K562 (cell line): ENCODE data around the gene PNMA8C. TPM values are rescaled to one million over a fixed set of nuclear protein-coding genes. Genes with fewer than 3 reads are reported as not detected.

ENCODE experiments used
- ATAC-seq: fragments of 200-7000 bp; cut with Tn5 transposase; 3 replicates; pipeline ENCODE4 v1.9.1; 2020; ENCODE audit warnings: moderate library complexity
- BruUV-seq: library from RNA; stranded (reverse); fragments of 400-500 nt; replicated peaks from 2 replicates; lab custom pipeline; 2021; lab: Mats Ljungman, UMichigan
- CTCF ChIA-PET: fragments of 300-600 bp; formaldehyde crosslinking; extraction: SDS; loops from one replicate; lab custom pipeline; 2021; ENCODE audit warnings: low intra/inter-chr PET ratio; lab: Yijun Ruan, JAX
- POLR2A ChIA-PET: fragments of 300-600, 350-650 bp; sonication (Branson Sonifier 250); formaldehyde crosslinking; extraction: SDS; loops from one replicate; lab custom pipeline; 2021; ENCODE audit warnings: antibody characterized with exemption, inconsistent platforms; lab: Yijun Ruan, JAX
- DNase-seq, 4 experiments: peaks; one replicate each; pipeline versions ENCODE4 v3.0.0 to v3.0.0-alpha.2; 2011 to 2018; ENCODE audit warnings: low spot score in 3 of 4, mixed read lengths in 3 of 4; ENCODE audit errors: extremely low read depth in 1 of 4
- FAIRE-seq: peaks from 2 replicates; lab custom pipeline; 2011; peaks lifted over from hg19 to GRCh38; lab: Jason Lieb, UNC
- H2AFZ ChIP-seq: 2 replicates; pipeline ENCODE4 v1.6.0; 2011; ENCODE audit warnings: low read depth, low read length, control low read depth, inconsistent platforms
- H3K27ac ChIP-seq: fragments of 200-600 bp; 3 replicates; pipeline ENCODE4 v1.8.0; 2011; ENCODE audit warnings: low read depth, mild to moderate bottlenecking, control low read depth, inconsistent platforms, low read length, moderate library complexity, mixed read lengths; ENCODE audit errors: extremely low read depth
- H3K27me3 ChIP-seq, 2 experiments: fragments of 300-600 bp in 1 of 2; 2 replicates in 1 of 2; 3 replicates in 1 of 2; pipeline versions ENCODE4 v1.6.0 to v1.8.0; 2011; ENCODE audit warnings: inconsistent platforms in 2 of 2, low read length in 2 of 2, mild to moderate bottlenecking in 1 of 2, mixed read lengths in 1 of 2, moderate library complexity in 1 of 2; ENCODE audit not compliant: control insufficient read depth in 2 of 2, insufficient read depth in 2 of 2
- H3K36me3 ChIP-seq: fragments of 300-600 bp; 3 replicates; pipeline ENCODE4 v1.8.0; 2011; ENCODE audit warnings: mild to moderate bottlenecking, low read length, inconsistent platforms; ENCODE audit not compliant: control insufficient read depth, insufficient read depth
- H3K4me1 ChIP-seq, 2 experiments: fragments of 200-600 bp in 1 of 2; replicated peaks in 1 of 2; 2 replicates in 1 of 2; 3 replicates in 1 of 2; pipeline versions ENCODE4 v1.5.1 to v1.8.0; 2011; ENCODE audit warnings: inconsistent platforms in 2 of 2, low read length in 2 of 2, mild to moderate bottlenecking in 1 of 2, mixed read lengths in 1 of 2, moderate library complexity in 1 of 2; ENCODE audit not compliant: control insufficient read depth in 2 of 2, insufficient read depth in 2 of 2
- H3K4me2 ChIP-seq: 2 replicates; pipeline ENCODE4 v1.6.1; 2011; ENCODE audit warnings: low read length, control low read depth, inconsistent platforms, mixed read lengths; ENCODE audit not compliant: insufficient read depth
- H3K4me3 ChIP-seq: fragments of 200-600 bp; sonication (generic), shearing (Covaris generic); 2 replicates; pipeline ENCODE4 v1.5.1; 2016; ENCODE audit warnings: control low read depth, inconsistent platforms
- H3K79me2 ChIP-seq: fragments of 200-600 bp; 3 replicates; pipeline ENCODE4 v1.8.0; 2011; ENCODE audit warnings: low read length, inconsistent platforms; ENCODE audit not compliant: control insufficient read depth, insufficient read depth
- H3K9ac ChIP-seq, 2 experiments: 2 replicates each; pipeline versions ENCODE4 v1.6.0 to v1.6.1; 2011; ENCODE audit warnings: low read depth in 2 of 2, low read length in 2 of 2, control low read depth in 1 of 2, inconsistent platforms in 1 of 2, mild to moderate bottlenecking in 1 of 2, mixed read lengths in 1 of 2; ENCODE audit not compliant: insufficient read depth in 1 of 2
- H3K9me1 ChIP-seq: one replicate; pipeline ENCODE4 v1.6.0; 2011; ENCODE audit warnings: inconsistent platforms, mild to moderate bottlenecking, low read length, moderate library complexity; ENCODE audit not compliant: control insufficient read depth, insufficient read depth
- H3K9me3 ChIP-seq: replicated peaks from 2 replicates; pipeline ENCODE4 v1.5.1; 2011; ENCODE audit warnings: low read depth, low read length, inconsistent platforms; ENCODE audit not compliant: control insufficient read depth, insufficient read depth
- H4K20me1 ChIP-seq: replicated peaks from 2 replicates; pipeline ENCODE4 v1.6.1; 2011; ENCODE audit warnings: low read length, inconsistent platforms, mixed read lengths; ENCODE audit not compliant: control insufficient read depth, insufficient read depth
- BCOR ChIP-seq: fragments of 450-650 bp; IDR thresholded peaks from 2 replicates; pipeline ENCODE4 v1.6.1; 2016
- CREB1 ChIP-seq, 2 experiments: sonication (generic) in 1 of 2; formaldehyde crosslinking in 1 of 2; IDR thresholded peaks; 2 replicates each; pipeline versions ENCODE4 v1.6.1 to v1.8.0; 2012 to 2022; ENCODE audit warnings: inconsistent platforms in 1 of 2, mild to moderate bottlenecking in 1 of 2, missing genetic modification reagents in 1 of 2, moderate library complexity in 1 of 2
- CXXC5 ChIP-seq: fragments of 250-450 bp; sonication (Bioruptor Pico); IDR thresholded peaks from 2 replicates; pipeline ENCODE4 v1.8.0; 2022; ENCODE audit warnings: inconsistent platforms, mild to moderate bottlenecking, moderate library complexity
- IRF2 ChIP-seq: sonication (generic); formaldehyde crosslinking; IDR thresholded peaks from 2 replicates; pipeline ENCODE4 v1.8.1; 2022; ENCODE audit warnings: mild to moderate bottlenecking, missing genetic modification reagents
- PHF8 ChIP-seq: fragments of 200-600 bp; sonication (generic); IDR thresholded peaks from 2 replicates; pipeline ENCODE4 v1.6.1; 2012; ENCODE audit warnings: mixed run types, mild to moderate bottlenecking, inconsistent platforms, low read length, moderate library complexity, borderline replicate concordance
- PURB ChIP-seq: sonication (generic); formaldehyde crosslinking; IDR thresholded peaks from 2 replicates; pipeline ENCODE4 v1.9.0; 2021; ENCODE audit warnings: low read depth, mild to moderate bottlenecking, missing genetic modification reagents
- SNIP1 ChIP-seq: fragments of 450-650 bp; IDR thresholded peaks from 2 replicates; pipeline ENCODE4 v1.7.1; 2017; ENCODE audit warnings: low read depth, mild to moderate bottlenecking
- SNRNP70 ChIP-seq: fragments of 200-400 bp; formaldehyde crosslinking; optimal IDR thresholded peaks from 2 replicates; pipeline ENCODE3; 2017; ENCODE audit warnings: low read depth, low read length
- SP1 ChIP-seq: sonication (generic); formaldehyde crosslinking; IDR thresholded peaks from 2 replicates; pipeline ENCODE4 v1.8.1; 2022; ENCODE audit warnings: mild to moderate bottlenecking, missing genetic modification reagents
- ZNF232 ChIP-seq: sonication (generic); formaldehyde crosslinking; IDR thresholded peaks from 2 replicates; pipeline ENCODE4 v1.8.0; 2022; ENCODE audit warnings: mild to moderate bottlenecking, missing genetic modification reagents
- ZNF561 ChIP-seq: fragments of 450-650 bp; formaldehyde crosslinking; conservative IDR thresholded peaks from 2 replicates; pipeline ENCODE4 v1.4.0; 2020; ENCODE audit warnings: mild to moderate bottlenecking, moderate library complexity
- WGBS: fragments of 100-300 bp; shearing (Covaris generic); methylation state at CpG from one replicate; pipeline ENCODE4 v1.1.6; 2016; ENCODE audit warnings: low coverage, mixed read lengths; ENCODE audit not compliant: insufficient coverage; ENCODE audit errors: missing lambda C conversion rate; 5-methylcytosine and 5-hydroxymethylcytosine counted together
- in situ Hi-C: fragments of 300-500 bp; cut with MboI; formaldehyde crosslinking; loops from 4 replicates; pipeline ENCODE4 v1.15.0; 2018; ENCODE audit warnings: inconsistent platforms, mixed read lengths
- intact Hi-C: fragments of 100-400 bp; cut with micrococcal nuclease; formaldehyde crosslinking; loops from 2 replicates; pipeline ENCODE4 v1.14.2; 2022
- polyA plus RNA-seq, 8 experiments: library from polyadenylated mRNA; depleted of rRNA in 4 of 8; stranded (reverse) in 5 of 8; unstranded in 3 of 8; fragments of >200 nt; fragmentation: Nextera tagmentation in 2 of 8; fragmentation: Illumina TruSeq in 1 of 8; extraction: Ambion mirVana in 2 of 8; extraction: Trizol in 1 of 8; gene quantifications; 2 replicates each; pipeline versions ENCODE4 v1.2.1 to v1.2.3, GENCODE V29; 2011 to 2014; ENCODE audit warnings: inconsistent platforms in 1 of 8, missing spikeins in 1 of 8
- total RNA-seq, 7 experiments: library from RNA; depleted of rRNA in 6 of 7; stranded (reverse); fragments of >200 nt in 6 of 7; fragmentation: Illumina TruSeq in 2 of 7; extraction: Trizol in 2 of 7; gene quantifications; 2 replicates each; pipeline versions ENCODE4 v1.2.1 to v1.2.3, GENCODE V29; 2011 to 2021; ENCODE audit warnings: low replicate concordance in 1 of 7
- TF ChIP-seq, protein P1 (sequence below): fragments of 250-450 bp; sonication (Bioruptor Pico); IDR thresholded peaks from 2 replicates; pipeline ENCODE4 v1.4.0; 2020; ENCODE audit warnings: mild to moderate bottlenecking, moderate library complexity
- TF ChIP-seq, protein P2 (sequence below): fragments of 250-450 bp; sonication (Bioruptor Pico); IDR thresholded peaks from 2 replicates; pipeline ENCODE4 v1.4.0; 2020; ENCODE audit warnings: borderline replicate concordance
- TF ChIP-seq, protein P3 (sequence below): IDR thresholded peaks from 2 replicates; pipeline ENCODE4 v1.6.1; 2016; ENCODE audit warnings: missing genetic modification characterization, missing compliant biosample characterization
- TF ChIP-seq, protein P4 (sequence below): fragments of 250-450 bp; sonication (Bioruptor Pico); IDR thresholded peaks from 2 replicates; pipeline ENCODE4 v1.5.0; 2021

Gene PNMA8C
- total and polyA plus RNA-seq, 9 of the 15 experiments (the other 6 are each of a cell fraction or from before 2014, with no cell fraction given), result 0.04 to 0.05 (median 0.05) TPM; not detected in 6

DNA sequence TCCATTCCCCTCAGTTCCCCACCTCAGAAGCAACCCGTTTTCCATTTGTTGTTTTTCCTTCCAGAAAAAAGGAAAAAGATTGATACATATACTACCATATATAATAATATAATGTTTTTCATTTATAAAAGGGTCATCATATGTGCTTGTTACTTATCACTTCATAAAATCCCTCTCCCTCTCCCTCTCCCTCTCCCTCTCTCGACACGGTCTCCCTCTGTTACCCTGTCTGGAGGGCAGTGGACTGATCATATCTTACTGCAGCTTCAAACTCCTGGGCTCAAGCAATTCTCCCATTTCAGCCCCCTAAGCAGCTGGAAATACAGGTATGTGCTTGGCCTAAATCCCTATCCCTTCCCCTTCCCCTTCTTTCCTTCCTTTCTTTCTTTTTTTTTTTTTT lies 25.5 kb upstream of the PNMA8C start:
- in situ Hi-C loops, result no loop called here
- H3K4me1 ChIP-seq, result no peaks in the 10 kb centered on the region

More for the DNA sequence above, 25.5 kb upstream of the PNMA8C start:
- DNase-seq (no peak), FAIRE-seq (no peak), ATAC-seq (no peak)
- Histone ChIP-seq H3K9ac (no peak overlapping the region), H3K36me3 (no peaks in the 10 kb centered on the region), H2AFZ (no peak overlapping the region), H3K27me3 (peaks cover 11 to 13% of the 10 kb centered on the region in 2 experiments; a peak in 4 of 5 replicates), H3K79me2 (no peaks in the 10 kb centered on the region), H3K27ac (no peak overlapping the region), H3K4me3 (no peak overlapping the region), H3K9me3 (peaks cover 2% of the 10 kb centered on the region), H4K20me1 (no peaks in the 10 kb centered on the region), H3K4me2 (no peak overlapping the region), H3K9me1 (no peaks in the 10 kb centered on the region)
- POLR2A ChIA-PET, result no interaction called here
- CTCF ChIA-PET, result no interaction called here
- TF ChIP-seq SP1 (CRISPR knock-in tag) (no peak), BCOR (no peak), CXXC5 (CRISPR knock-in tag) (no peak), ZNF561 (CRISPR knock-in tag) (no peak), CREB1 (IDR thresholded peaks at IDR 0.05) (no peak), CREB1 (CRISPR knock-in tag; IDR thresholded peaks at IDR 0.05) (no peak), ZNF232 (CRISPR knock-in tag) (no peak), SNRNP70 (no peak), SNIP1 (no peak), IRF2 (CRISPR knock-in tag) (no peak), PURB (CRISPR knock-in tag) (no peak), PHF8 (no peak)
- TF ChIP-seq, protein P1, sequence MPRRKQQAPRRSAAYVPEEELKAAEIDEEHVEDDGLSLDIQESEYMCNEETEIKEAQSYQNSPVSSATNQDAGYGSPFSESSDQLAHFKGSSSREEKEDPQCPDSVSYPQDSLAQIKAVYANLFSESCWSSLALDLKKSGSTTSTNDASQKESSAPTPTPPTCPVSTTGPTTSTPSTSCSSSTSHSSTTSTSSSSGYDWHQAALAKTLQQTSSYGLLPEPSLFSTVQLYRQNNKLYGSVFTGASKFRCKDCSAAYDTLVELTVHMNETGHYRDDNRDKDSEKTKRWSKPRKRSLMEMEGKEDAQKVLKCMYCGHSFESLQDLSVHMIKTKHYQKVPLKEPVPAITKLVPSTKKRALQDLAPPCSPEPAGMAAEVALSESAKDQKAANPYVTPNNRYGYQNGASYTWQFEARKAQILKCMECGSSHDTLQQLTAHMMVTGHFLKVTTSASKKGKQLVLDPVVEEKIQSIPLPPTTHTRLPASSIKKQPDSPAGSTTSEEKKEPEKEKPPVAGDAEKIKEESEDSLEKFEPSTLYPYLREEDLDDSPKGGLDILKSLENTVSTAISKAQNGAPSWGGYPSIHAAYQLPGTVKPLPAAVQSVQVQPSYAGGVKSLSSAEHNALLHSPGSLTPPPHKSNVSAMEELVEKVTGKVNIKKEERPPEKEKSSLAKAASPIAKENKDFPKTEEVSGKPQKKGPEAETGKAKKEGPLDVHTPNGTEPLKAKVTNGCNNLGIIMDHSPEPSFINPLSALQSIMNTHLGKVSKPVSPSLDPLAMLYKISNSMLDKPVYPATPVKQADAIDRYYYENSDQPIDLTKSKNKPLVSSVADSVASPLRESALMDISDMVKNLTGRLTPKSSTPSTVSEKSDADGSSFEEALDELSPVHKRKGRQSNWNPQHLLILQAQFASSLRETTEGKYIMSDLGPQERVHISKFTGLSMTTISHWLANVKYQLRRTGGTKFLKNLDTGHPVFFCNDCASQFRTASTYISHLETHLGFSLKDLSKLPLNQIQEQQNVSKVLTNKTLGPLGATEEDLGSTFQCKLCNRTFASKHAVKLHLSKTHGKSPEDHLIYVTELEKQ (CRISPR knock-in tag), result no peak
- TF ChIP-seq, protein P2, sequence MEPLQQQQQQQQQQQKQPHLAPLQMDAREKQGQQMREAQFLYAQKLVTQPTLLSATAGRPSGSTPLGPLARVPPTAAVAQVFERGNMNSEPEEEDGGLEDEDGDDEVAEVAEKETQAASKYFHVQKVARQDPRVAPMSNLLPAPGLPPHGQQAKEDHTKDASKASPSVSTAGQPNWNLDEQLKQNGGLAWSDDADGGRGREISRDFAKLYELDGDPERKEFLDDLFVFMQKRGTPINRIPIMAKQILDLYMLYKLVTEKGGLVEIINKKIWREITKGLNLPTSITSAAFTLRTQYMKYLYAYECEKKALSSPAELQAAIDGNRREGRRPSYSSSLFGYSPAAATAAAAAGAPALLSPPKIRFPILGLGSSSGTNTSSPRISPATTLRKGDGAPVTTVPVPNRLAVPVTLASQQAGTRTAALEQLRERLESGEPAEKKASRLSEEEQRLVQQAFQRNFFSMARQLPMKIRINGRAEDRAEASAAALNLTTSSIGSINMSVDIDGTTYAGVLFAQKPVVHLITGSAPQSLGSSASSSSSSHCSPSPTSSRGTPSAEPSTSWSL (CRISPR knock-in tag), result no peak
- TF ChIP-seq, protein P3, sequence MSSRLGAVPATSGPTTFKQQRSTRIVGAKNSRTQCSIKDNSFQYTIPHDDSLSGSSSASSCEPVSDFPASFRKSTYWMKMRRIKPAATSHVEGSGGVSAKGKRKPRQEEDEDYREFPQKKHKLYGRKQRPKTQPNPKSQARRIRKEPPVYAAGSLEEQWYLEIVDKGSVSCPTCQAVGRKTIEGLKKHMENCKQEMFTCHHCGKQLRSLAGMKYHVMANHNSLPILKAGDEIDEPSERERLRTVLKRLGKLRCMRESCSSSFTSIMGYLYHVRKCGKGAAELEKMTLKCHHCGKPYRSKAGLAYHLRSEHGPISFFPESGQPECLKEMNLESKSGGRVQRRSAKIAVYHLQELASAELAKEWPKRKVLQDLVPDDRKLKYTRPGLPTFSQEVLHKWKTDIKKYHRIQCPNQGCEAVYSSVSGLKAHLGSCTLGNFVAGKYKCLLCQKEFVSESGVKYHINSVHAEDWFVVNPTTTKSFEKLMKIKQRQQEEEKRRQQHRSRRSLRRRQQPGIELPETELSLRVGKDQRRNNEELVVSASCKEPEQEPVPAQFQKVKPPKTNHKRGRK (tag), result no peak
- TF ChIP-seq, protein P4, sequence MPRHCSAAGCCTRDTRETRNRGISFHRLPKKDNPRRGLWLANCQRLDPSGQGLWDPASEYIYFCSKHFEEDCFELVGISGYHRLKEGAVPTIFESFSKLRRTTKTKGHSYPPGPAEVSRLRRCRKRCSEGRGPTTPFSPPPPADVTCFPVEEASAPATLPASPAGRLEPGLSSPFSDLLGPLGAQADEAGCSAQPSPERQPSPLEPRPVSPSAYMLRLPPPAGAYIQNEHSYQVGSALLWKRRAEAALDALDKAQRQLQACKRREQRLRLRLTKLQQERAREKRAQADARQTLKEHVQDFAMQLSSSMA, result no peak
- intact Hi-C loops, result no loop called here
- BruUV-seq, result no TSS peak
- 10% methylated on average over 2 of the region's 3 CpGs for WGBS
